H1 (cell line): ENCODE data around the gene TENT4A. TPM values are rescaled to one million over a fixed set of nuclear protein-coding genes. Genes with fewer than 3 reads are reported as not detected.

Experiments
- CBX8 ChIP-seq: fragments of 300-800, 300-1000 bp; sonication (generic); IDR thresholded peaks from 2 replicates; pipeline ENCODE4 v1.7.1; 2016; ENCODE audit warnings: low read depth, low read length, borderline replicate concordance
- RBBP5 ChIP-seq: IDR thresholded peaks from 2 replicates; pipeline ENCODE4 v1.7.1; 2012; ENCODE audit warnings: low read depth, mild to moderate bottlenecking, inconsistent platforms, low read length, moderate library complexity, borderline replicate concordance
- RXRA ChIP-seq: IDR thresholded peaks from 2 replicates; pipeline ENCODE4 v1.6.1; 2011; ENCODE audit warnings: low read depth, mild to moderate bottlenecking, low read length, moderate library complexity; ENCODE audit not compliant: insufficient read depth
- TBP ChIP-seq: IDR thresholded peaks from 2 replicates; pipeline ENCODE4 v1.6.1; 2011; ENCODE audit warnings: low read depth, low read length, improper control_type of control experiment
- polyA plus RNA-seq, 7 experiments: library from polyadenylated mRNA; depleted of rRNA in 3 of 7; stranded (reverse) in 5 of 7; unstranded in 2 of 7; fragments of >200 nt in 5 of 7; fragments of 200-250 nt in 2 of 7; gene quantifications; 1 replicate in 5 of 7; 2 replicates in 1 of 7; 4 replicates in 1 of 7; pipeline versions ENCODE4 v1.2.1 to v1.2.3, GENCODE V29; 2011 to 2013; ENCODE audit warnings: missing spikeins in 2 of 7, mixed read lengths in 2 of 7
- total RNA-seq: library from RNA; stranded (reverse); fragmentation: NEBNext Ultra II Directional; extraction: Animal tissue kit (Norgen Biotek cat#: 25700); gene quantifications from 2 replicates; pipeline ENCODE4 v1.2.1, GENCODE V29; 2021

TENT4A gene
- total and polyA plus RNA-seq, 2 of the 8 experiments (the other 6 are each of a cell fraction or from before 2014, with no cell fraction given), result 8.9 to 25.1 TPM

DNA sequence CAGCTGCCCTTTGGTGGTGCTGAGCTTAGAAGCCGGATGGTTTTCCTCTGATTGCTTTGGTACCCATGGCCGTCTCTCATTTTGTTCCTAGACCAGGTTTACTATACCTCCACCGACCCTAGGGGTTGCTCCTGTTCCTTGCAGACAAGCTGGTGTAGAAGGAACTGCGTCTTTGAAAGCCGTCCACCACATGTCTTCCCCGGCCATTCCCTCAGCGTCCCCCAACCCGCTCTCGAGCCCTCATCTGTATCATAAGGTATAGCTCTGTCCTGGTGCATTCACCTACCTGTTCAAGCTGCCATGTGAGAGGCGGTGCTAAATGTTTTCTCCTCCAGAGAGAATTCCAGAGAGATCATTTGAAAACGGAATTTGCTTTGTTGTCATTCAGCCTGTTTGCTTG, 39.5 kb downstream of the TENT4A start (continued):
- TF ChIP-seq RBBP5 (no peak), CBX8 (no peak), TBP (no peak), RXRA (no peak)
